ENCODE measurements around the gene KDM6A. TPM values are rescaled to one million over a fixed set of nuclear protein-coding genes. Genes with fewer than 3 reads are reported as not detected.

KDM6A gene
- total RNA-seq, 1 experiment from 2014 or later, result 42.8 TPM

DNA sequence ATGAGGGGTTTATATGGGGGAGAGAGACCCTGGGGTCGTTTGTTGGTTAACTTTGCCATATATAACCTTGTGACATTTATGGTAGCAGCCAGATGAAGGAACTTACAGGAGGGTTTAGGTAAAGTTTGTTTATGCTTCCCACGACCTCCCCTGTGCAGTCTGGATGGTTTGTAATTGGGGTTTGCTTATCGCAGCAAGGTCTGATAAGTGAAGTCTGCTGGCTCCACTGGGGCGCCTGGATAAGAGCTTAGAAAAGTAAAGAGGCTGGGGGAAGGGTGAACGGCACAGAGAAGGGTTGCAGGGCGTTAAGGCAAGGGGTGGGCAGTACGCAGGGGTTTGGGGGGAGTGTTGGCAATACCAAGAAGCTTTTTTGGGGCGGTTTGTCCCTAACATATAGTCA is 98.7 kb downstream of the KDM6A start:
- Mint-ChIP-seq H3K27ac (peak overlapping the region in 1 of 3 experiments; percentile 72; a peak in 1 of 7 replicates), H3K36me3 (ENCODE audit: insufficient read depth in 1 of 3, low read depth in 3 of 3) (peaks cover 49 to 67% (median 63%) of the 10 kb centered on the region in 3 experiments), H3K4me1 (peaks cover 4 to 7% of the 10 kb centered on the region in 2 experiments; a peak in 2 of 4 replicates), H3K27me3 (ENCODE audit: low read depth) (no peaks in the 10 kb centered on the region), H3K4me3 (no peak overlapping the region), H3K9me3 (peaks cover 64 to 72% of the 10 kb centered on the region in 2 experiments)
- DNase-seq, result no peak
- Histone ChIP-seq H3K18ac (ENCODE audit: insufficient read length, low read depth, low read length) (no peak overlapping the region), H2BK15ac (ENCODE audit: low read depth, low read length) (no peak overlapping the region), H2AK5ac (ENCODE audit: insufficient read length, low read length) (no peak overlapping the region), H4K8ac (replicated peaks; ENCODE audit: insufficient read length, low read depth, low read length) (no peak overlapping the region), H3K79me1 (ENCODE audit: insufficient read depth, low read depth, low read length, poor library complexity, severe bottlenecking) (no peaks in the 10 kb centered on the region), H3K23ac (ENCODE audit: insufficient read length, low read depth, low read length) (no peak overlapping the region), H3K23me2 (ENCODE audit: insufficient read length, low read depth, low read length, poor library complexity, severe bottlenecking) (no peaks in the 10 kb centered on the region), H3K27ac (ENCODE audit: insufficient read length, low read depth, low read length) (no peak overlapping the region), H3K27me3 (ENCODE audit: insufficient read depth, low read length) (no peaks in the 10 kb centered on the region), H3K9me3 (ENCODE audit: control insufficient read depth, low read depth, low read length) (no peaks in the 10 kb centered on the region), H3K4me2 (ENCODE audit: insufficient read depth, insufficient read length, low read length) (no peak overlapping the region), H3K4ac (ENCODE audit: low read depth, low read length) (no peak overlapping the region), H2AFZ (ENCODE audit: low read length) (no peak overlapping the region), H3T11ph (ENCODE audit: low read length) (no peak overlapping the region), H3K9ac (ENCODE audit: extremely low read depth, insufficient read length, low read length) (no peak overlapping the region), H2BK12ac (ENCODE audit: insufficient read length, low read depth, low read length) (no peak overlapping the region), H2BK5ac (ENCODE audit: insufficient read length, low read length) (no peak overlapping the region), H4K5ac (ENCODE audit: insufficient read length, low read depth, low read length) (no peak overlapping the region), H3K79me2 (ENCODE audit: insufficient read depth, low read length) (peaks cover 22% of the 10 kb centered on the region; the same call in 1 of the 2 replicates), H3K14ac (ENCODE audit: insufficient read depth, low read length) (no peak overlapping the region), H3K4me1 (ENCODE audit: insufficient read depth, low read length) (no peaks in the 10 kb centered on the region), H4K20me1 (ENCODE audit: control insufficient read depth, insufficient read depth, insufficient read length) (no peaks in the 10 kb centered on the region), H2BK120ac (ENCODE audit: low read depth, low read length, poor library complexity, severe bottlenecking) (no peak overlapping the region), H2BK20ac (ENCODE audit: low read depth, low read length, poor library complexity, severe bottlenecking) (no peak overlapping the region), H3K56ac (ENCODE audit: insufficient read length, low read depth, low read length) (no peak overlapping the region), H4K91ac (ENCODE audit: insufficient read length, low read depth, low read length) (no peak overlapping the region)
- no CpG with 5 or more reads among the region's 8 CpGs for WGBS (ENCODE audit: extremely low coverage, insufficient read length, low lambda C conversion rate)
- TF ChIP-seq, protein P1, sequence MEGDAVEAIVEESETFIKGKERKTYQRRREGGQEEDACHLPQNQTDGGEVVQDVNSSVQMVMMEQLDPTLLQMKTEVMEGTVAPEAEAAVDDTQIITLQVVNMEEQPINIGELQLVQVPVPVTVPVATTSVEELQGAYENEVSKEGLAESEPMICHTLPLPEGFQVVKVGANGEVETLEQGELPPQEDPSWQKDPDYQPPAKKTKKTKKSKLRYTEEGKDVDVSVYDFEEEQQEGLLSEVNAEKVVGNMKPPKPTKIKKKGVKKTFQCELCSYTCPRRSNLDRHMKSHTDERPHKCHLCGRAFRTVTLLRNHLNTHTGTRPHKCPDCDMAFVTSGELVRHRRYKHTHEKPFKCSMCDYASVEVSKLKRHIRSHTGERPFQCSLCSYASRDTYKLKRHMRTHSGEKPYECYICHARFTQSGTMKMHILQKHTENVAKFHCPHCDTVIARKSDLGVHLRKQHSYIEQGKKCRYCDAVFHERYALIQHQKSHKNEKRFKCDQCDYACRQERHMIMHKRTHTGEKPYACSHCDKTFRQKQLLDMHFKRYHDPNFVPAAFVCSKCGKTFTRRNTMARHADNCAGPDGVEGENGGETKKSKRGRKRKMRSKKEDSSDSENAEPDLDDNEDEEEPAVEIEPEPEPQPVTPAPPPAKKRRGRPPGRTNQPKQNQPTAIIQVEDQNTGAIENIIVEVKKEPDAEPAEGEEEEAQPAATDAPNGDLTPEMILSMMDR (conservative IDR thresholded peaks at IDR 0.05), result no peak
